Measurements from ENCODE around the gene ODAD2. TPM values are rescaled to one million over a fixed set of nuclear protein-coding genes. Genes with fewer than 3 reads are reported as not detected.

ODAD2 gene
- total and polyA plus RNA-seq, 2 donors (not counting 1 experiment from before 2014, with no cell fraction given), result 0.12 to 1.3 TPM

GRCh38 chr10:27844223-27844622, 154.7 kb downstream of the ODAD2 start:
- H3K4me1 ChIP-seq (ENCODE audit: control insufficient read depth, extremely low read depth, insufficient read depth, low read length), result no peaks in the 10 kb centered on the region

GRCh38 chr10:27838901-27839300, 160.0 kb downstream of the ODAD2 start:
- no peaks in the 10 kb centered on the region for H4K20me1 ChIP-seq (ENCODE audit: control insufficient read depth, extremely low read depth, insufficient read depth, low read length)
- no peak overlapping the region for H3K4me2 ChIP-seq (ENCODE audit: extremely low read depth, insufficient read depth, low read length)
- H3K9ac ChIP-seq (ENCODE audit: insufficient read depth, low read length), result no peak overlapping the region
- H3K9me3 ChIP-seq (ENCODE audit: control insufficient read depth, insufficient read depth, low read depth, low read length), result no peaks in the 10 kb centered on the region
- no peak overlapping the region for H3K27ac ChIP-seq (ENCODE audit: insufficient read depth, low read length)
- H3K36me3 ChIP-seq (ENCODE audit: control insufficient read depth, insufficient read depth, low read length), result no peaks in the 10 kb centered on the region
- DNase-seq (ENCODE audit: low read depth in 2 of 2), result no peak
- no peaks in the 10 kb centered on the region for H3K79me2 ChIP-seq (ENCODE audit: control insufficient read depth, insufficient read depth, low read length)
- TF ChIP-seq CTCF (conservative IDR thresholded peaks at IDR 0.05 in 1 of 2, IDR thresholded peaks at IDR 0.05 in 1 of 2; ENCODE audit: low read depth in 1 of 2, low read length in 2 of 2) (no peak), EZH2 (IDR thresholded peaks at IDR 0.05; ENCODE audit: low read length, missing control alignments) (no peak)
- H3K4me3 ChIP-seq (replicated peaks in 1 of 4; ENCODE audit: control extremely low read depth in 1 of 4, insufficient read depth in 1 of 4, low read depth in 3 of 4, low read length in 4 of 4), result no peak overlapping the region
- H2AFZ ChIP-seq (ENCODE audit: low read length), result no peak overlapping the region
- H3K27me3 ChIP-seq (ENCODE audit: control insufficient read depth, insufficient read depth, low read length), result no peaks in the 10 kb centered on the region
- H3K4me1 ChIP-seq (ENCODE audit: control insufficient read depth, extremely low read depth, insufficient read depth, low read length), result no peaks in the 10 kb centered on the region

More at GRCh38 chr10:27844223-27844622, 154.7 kb downstream of the ODAD2 start:
- no peak overlapping the region for H3K27ac ChIP-seq (ENCODE audit: insufficient read depth, low read length)
- H3K79me2 ChIP-seq (ENCODE audit: control insufficient read depth, insufficient read depth, low read length), result no peaks in the 10 kb centered on the region
- no peak overlapping the region for H3K9ac ChIP-seq (ENCODE audit: insufficient read depth, low read length)
- no peaks in the 10 kb centered on the region for H3K9me3 ChIP-seq (ENCODE audit: control insufficient read depth, insufficient read depth, low read depth, low read length)
- H4K20me1 ChIP-seq (ENCODE audit: control insufficient read depth, extremely low read depth, insufficient read depth, low read length), result no peaks in the 10 kb centered on the region
- no peak overlapping the region for H2AFZ ChIP-seq (ENCODE audit: low read length)
- H3K4me3 ChIP-seq (replicated peaks in 1 of 4; ENCODE audit: control extremely low read depth in 1 of 4, insufficient read depth in 1 of 4, low read depth in 3 of 4, low read length in 4 of 4), result no peak overlapping the region
- DNase-seq (ENCODE audit: low read depth in 2 of 2), result no peak
- no peaks in the 10 kb centered on the region for H3K36me3 ChIP-seq (ENCODE audit: control insufficient read depth, insufficient read depth, low read length)
- no peak overlapping the region for H3K4me2 ChIP-seq (ENCODE audit: extremely low read depth, insufficient read depth, low read length)
- TF ChIP-seq EZH2 (IDR thresholded peaks at IDR 0.05; ENCODE audit: low read length, missing control alignments), result no peak
- no peak for TF ChIP-seq CTCF (conservative IDR thresholded peaks at IDR 0.05 in 1 of 2, IDR thresholded peaks at IDR 0.05 in 1 of 2; ENCODE audit: low read depth in 1 of 2, low read length in 2 of 2)
- H3K27me3 ChIP-seq (ENCODE audit: control insufficient read depth, insufficient read depth, low read length), result no peaks in the 10 kb centered on the region

GRCh38 chr10:27838361-27838760, 160.5 kb downstream of the ODAD2 start:
- peak in 1 of 2 donors; percentile 76 for DNase-seq (ENCODE audit: low read depth in 2 of 2)
- no peak overlapping the region for H2AFZ ChIP-seq (ENCODE audit: low read length)
- H4K20me1 ChIP-seq (ENCODE audit: control insufficient read depth, extremely low read depth, insufficient read depth, low read length), result no peaks in the 10 kb centered on the region
- no peak overlapping the region for H3K4me2 ChIP-seq (ENCODE audit: extremely low read depth, insufficient read depth, low read length)
- H3K27ac ChIP-seq (ENCODE audit: insufficient read depth, low read length), result no peak overlapping the region
- no peak overlapping the region for H3K9ac ChIP-seq (ENCODE audit: insufficient read depth, low read length)
- H3K4me3 ChIP-seq (replicated peaks in 1 of 4; ENCODE audit: control extremely low read depth in 1 of 4, insufficient read depth in 1 of 4, low read depth in 3 of 4, low read length in 4 of 4), result no peak overlapping the region
- no peaks in the 10 kb centered on the region for H3K9me3 ChIP-seq (ENCODE audit: control insufficient read depth, insufficient read depth, low read depth, low read length)
- TF ChIP-seq EZH2 (IDR thresholded peaks at IDR 0.05; ENCODE audit: low read length, missing control alignments), result no peak
- no peak for TF ChIP-seq CTCF (conservative IDR thresholded peaks at IDR 0.05 in 1 of 2, IDR thresholded peaks at IDR 0.05 in 1 of 2; ENCODE audit: low read depth in 1 of 2, low read length in 2 of 2)
- no peaks in the 10 kb centered on the region for H3K27me3 ChIP-seq (ENCODE audit: control insufficient read depth, insufficient read depth, low read length)
- no peaks in the 10 kb centered on the region for H3K4me1 ChIP-seq (ENCODE audit: control insufficient read depth, extremely low read depth, insufficient read depth, low read length)
- no peaks in the 10 kb centered on the region for H3K79me2 ChIP-seq (ENCODE audit: control insufficient read depth, insufficient read depth, low read length)
- H3K36me3 ChIP-seq (ENCODE audit: control insufficient read depth, insufficient read depth, low read length), result no peaks in the 10 kb centered on the region
